Measurements from ENCODE around the gene KMT5B.

- no peak for TF ChIP-seq CTCF (IDR thresholded peaks at IDR 0.05)
- TF ChIP-seq ZFX (IDR thresholded peaks at IDR 0.05; ENCODE audit: borderline replicate concordance) = no peak
Measured at GRCh38 chr11:68168694-68169093, 44.4 kb downstream of the KMT5B start.

Measured in 22Rv1 (cell line).